Left colon (tissue), 2 donors: ENCODE data around the gene SYT13. TPM values are rescaled to one million over a fixed set of nuclear protein-coding genes. Genes with fewer than 3 reads are reported as not detected.

Experiments
- ATAC-seq: fragments of 200-7000 bp; cut with Tn5 transposase; one replicate; pipeline ENCODE4 v1.9.1; 2020; ENCODE audit warnings: mild to moderate bottlenecking, moderate library complexity
- DNase-seq, 2 donors: peaks; one replicate each; pipeline ENCODE4 v3.0.0-alpha.2; 2020
- intact Hi-C, 2 donors: fragments of 100-400 bp; cut with DNase I in 1 of 2; cut with micrococcal nuclease in 1 of 2; formaldehyde crosslinking; loops; one replicate each; pipeline versions ENCODE4 v1.11.2 to v1.14.0; 2022; cut with DNase I, micrococcal nuclease
- total RNA-seq, 2 donors: library from RNA; stranded (reverse); fragmentation: NEBNext Ultra II Directional; extraction: Animal tissue kit (Norgen Biotek cat#: 25700); gene quantifications; one replicate each; pipeline ENCODE4 v1.2.1, GENCODE V29; 2021
- donor health status: DM: no; HTN: no; CAD: no.
- donor health status: DM: yes; HTN: yes; CAD: no.

The SYT13 gene
- total RNA-seq, 2 donors from 2014 or later: 22.4 to 23.0 TPM

DNA sequence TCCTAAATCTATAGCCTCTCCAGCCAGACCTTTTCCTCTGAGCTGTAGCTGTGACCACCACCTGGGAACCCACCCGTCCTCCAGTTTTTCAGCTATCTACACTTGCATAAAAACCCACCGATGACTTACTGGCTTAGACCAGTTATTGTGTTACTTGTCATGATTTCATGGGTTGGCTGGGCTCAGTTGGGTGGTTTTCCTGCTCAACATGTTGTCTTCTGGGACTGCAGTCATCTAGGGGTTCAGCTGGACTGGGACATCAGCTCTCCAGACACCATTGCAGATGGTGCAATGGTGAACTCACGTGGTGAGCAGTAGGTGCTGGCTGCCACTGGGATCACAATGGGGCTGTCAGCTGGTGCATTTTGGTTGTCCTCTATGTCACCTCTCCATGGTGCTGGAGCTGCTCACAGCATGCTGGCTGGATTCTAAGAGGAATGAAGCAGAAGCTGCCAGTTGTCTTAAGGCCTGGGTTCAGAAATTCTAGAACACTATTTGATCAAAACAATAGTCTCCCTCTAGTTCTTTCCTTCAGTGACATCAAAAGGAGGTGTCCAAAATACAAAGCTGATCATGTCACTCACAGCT lies 1.3 kb upstream of the SYT13 start:
- DNase-seq (no peak), ATAC-seq (no peak)
- intact Hi-C loops: no loop called here

GRCh38 chr11:45285250-45285828 lies 802 bp downstream of the SYT13 start:
- intact Hi-C loops: no loop called here
- DNase-seq: no peak
- peak; percentile 34 for ATAC-seq

GRCh38 chr11:45282081-45282480 lies 4.1 kb downstream of the SYT13 start:
- DNase-seq (no peak), ATAC-seq (no peak)
- intact Hi-C loops: no loop called here

DNA sequence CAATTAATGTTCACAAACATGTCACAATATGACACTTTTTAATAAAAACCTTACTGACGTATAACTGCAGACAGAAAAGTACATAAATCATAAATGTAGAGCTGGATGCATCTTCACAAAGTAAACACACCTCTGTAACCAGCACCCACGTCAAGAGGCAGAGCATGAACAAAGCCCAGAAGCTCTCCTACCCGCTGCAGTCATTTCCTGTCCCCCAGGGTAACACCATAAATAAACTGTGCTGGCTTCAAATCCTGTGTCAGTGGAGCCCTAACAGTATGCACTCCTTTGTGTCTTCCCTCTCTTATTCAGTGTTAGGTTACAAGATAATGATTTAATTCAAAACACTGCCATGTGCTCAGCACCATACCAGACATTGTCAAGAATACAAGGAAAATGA lies 5.7 kb downstream of the SYT13 start:
- DNase-seq (no peak), ATAC-seq (peak; percentile 59)
- intact Hi-C loops: no loop called here

DNA sequence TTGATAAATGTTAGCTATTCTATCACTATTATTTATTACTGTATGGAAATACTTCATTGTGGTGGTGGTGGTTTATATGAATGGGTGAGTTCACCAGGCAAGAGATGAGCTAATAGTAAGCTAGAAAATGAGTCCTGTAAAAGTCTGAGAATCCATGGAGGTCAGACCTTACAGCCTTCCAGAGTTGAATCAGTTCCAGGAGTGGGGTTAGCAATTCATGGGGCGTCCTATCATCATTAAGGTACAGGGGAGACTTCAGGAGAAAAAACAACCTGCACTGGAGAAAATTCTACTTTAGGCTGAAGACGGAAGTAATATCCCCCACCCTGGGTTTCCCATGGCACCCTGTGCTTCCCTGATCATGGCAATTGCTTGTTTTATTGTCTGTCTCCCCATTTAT lies 6.5 kb downstream of the SYT13 start:
- intact Hi-C loops: no loop called here
- no peak for DNase-seq
- no peak for ATAC-seq

DNA sequence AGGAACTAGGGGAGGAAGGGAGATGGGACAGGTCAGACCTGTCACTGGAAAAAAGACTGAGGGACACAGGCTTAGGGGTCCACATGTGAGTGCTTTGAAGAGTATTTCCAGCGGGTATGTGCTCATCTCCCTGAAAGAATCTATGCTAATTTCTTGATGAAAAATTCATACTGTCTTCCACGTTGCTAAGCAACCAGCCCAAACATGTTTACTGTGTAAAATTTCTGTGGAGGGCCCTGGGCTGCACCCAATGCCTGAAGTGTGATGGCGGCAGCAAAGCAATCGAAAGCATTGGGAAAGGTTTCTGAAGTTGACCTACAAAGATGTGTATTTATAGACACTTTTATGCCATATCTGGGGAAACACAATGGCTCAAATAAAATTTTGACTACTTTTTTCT lies 7.4 kb downstream of the SYT13 start:
- ATAC-seq: no peak
- intact Hi-C loops: no loop called here
- no peak for DNase-seq

DNA sequence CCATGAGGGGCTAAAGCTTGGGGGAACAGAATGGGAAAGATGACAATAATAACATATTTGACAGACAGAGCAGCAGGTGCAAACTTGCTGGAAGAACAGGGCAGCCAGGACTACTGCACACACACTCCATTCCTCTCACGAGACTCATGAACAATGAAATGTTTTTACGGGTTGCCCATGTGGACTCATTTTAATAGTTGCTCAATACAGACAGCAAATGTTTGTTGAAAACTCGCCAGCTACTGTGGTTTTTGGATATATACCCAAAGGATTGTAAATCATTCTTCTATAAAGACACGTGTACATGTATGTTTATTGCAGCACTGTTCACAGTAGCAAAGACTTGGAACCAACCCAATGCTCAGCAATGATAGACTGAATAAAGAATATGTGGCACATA lies 10.3 kb downstream of the SYT13 start:
- intact Hi-C loops: no loop called here
- DNase-seq (no peak), ATAC-seq (peak; percentile 80)

DNA sequence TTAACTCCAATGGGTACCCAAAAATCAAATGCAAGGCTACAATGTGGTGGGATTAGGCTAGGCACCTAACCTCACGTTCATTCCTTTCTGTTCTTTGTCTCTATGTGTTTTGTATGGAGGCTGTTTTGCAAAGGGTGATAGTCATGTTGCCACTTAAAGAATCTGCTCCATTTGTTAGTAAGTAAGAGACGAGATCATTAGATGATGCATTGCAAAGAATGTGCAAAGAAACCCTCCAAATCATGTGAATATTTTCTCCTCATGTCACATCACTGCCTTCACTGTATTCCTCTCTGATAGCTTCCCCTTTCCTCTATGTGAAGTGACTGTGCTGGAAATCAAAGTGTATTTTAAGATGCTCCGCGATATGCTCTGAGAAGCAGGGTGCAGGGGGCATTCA lies 11.9 kb downstream of the SYT13 start:
- intact Hi-C loops: no loop called here
- ATAC-seq (no peak), DNase-seq (no peak)

- DNase-seq (no peak), ATAC-seq (no peak)
- intact Hi-C loops: no loop called here
Measured at GRCh38 chr11:45273509-45273908, 12.6 kb downstream of the SYT13 start.

DNA sequence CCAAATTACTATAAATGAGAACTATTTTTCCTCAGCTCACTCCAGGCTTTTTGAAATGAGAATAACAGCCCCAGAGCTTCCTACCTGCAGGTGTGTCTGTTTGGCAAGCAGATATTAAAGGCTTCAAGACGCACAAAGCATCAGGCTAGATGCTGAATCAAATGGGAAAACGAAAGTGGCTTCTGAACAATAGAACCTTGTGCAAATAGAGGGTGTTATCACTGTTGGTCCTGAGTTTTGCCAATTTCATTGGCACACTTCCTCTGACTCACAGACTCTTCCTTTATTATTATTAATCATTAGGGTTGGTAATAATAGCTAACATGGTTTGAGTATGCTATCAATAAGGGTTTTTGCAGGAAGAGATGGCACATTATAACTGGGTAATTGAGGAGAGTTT lies 13.4 kb downstream of the SYT13 start:
- peak; percentile 67 for ATAC-seq
- DNase-seq: no peak
- intact Hi-C loops: no loop called here

DNA sequence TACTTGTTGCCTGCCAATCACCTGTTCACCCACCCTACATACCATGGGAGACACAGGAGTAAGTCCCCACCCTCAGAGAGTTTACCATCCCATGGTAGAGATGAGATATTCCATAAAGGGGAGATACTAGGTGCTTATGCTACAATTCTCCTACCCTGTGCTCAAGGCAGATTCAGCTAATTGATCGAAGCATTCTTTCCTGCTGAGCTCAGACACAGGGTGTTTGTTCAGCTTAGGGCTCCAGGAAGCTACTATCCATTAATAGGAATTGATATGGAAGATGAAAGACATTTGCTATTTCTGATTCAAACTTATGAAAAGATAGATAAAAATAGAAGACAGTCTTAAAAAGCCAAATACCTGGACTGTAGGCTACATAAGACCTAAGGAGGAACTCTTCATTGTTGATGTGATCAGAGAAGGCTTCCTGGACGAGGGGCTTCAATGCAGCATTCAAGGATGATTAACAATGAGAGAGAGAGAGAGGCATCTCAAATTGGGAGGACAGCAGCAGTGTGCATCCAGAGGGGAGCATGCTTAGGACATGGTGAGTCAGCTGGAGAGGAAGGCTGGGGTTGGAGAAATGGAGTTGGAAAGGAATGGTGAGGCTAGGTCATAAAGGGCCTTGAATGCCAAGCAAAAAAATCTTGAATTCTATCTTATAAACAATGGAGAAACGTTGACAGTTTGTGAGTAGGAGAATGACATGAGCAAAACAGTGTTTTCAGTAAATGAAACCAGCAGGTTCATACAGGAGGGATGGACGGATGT lies 15.0 kb downstream of the SYT13 start:
- no peak for DNase-seq
- intact Hi-C loops: no loop called here
- ATAC-seq: no peak

GRCh38 chr11:45269678-45270077 lies 16.5 kb downstream of the SYT13 start:
- ATAC-seq: no peak
- intact Hi-C loops: no loop called here
- DNase-seq: no peak

DNA sequence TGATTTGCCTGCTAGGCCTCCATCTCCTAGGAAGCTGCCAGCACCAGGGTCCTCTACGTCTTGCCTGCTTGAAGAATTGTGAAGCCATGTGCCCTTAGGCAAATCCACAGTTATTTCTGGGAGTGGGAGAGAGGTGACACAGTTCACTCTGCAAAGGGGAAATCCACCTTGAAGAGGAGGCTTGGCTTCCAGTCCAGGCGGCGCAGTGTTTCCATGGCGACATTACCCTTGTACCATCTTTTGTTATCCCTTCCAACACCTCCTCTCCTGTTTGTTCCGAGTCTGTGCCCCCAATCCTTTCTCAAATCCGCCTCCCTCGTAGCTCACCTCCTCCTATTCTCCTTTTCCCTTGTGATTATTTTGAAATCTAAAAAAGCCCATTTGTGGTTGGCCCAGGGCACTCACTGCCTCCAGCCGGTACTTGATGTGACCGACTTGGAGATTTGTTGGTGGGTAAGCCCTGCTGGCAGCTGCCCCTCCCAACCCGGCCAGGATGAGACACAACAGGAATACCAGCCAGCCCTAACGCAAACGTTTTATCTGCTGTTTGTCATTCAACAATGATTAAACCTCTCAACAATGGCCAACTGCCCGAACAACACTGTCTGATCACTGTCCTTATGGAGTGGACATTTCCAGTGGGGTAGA lies 18.4 kb downstream of the SYT13 start:
- peak in 1 of 2 donors; percentile 30 for DNase-seq
- peak; percentile 20 for ATAC-seq
- intact Hi-C loops: no loop called here

DNA sequence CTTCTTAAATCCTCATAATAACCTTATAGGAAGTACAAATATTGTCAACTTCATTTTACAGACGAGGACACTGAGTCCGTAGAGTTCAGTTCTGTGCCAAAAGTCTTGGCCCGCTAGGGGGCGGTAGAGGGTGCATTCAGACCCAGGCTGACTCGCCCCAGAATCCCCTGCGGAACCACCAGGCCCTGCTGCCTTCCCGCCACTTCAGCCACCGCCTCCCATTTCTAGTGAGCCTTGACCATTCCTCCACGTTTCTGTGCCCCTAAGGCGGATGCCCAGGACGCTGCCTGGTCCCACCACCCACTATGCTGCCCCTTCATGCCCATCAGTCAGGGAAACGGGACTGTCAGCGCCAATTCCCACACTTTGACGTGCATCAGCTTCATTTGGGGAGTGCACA lies 19.1 kb downstream of the SYT13 start:
- DNase-seq: peak; percentile 75 to 88
- peak; percentile 71 for ATAC-seq
- intact Hi-C loops: no loop called here

- ATAC-seq (peak; percentile 91), DNase-seq (no peak)
- intact Hi-C loops: no loop called here
Measured at GRCh38 chr11:45266676-45267020, 19.5 kb downstream of the SYT13 start.

DNA sequence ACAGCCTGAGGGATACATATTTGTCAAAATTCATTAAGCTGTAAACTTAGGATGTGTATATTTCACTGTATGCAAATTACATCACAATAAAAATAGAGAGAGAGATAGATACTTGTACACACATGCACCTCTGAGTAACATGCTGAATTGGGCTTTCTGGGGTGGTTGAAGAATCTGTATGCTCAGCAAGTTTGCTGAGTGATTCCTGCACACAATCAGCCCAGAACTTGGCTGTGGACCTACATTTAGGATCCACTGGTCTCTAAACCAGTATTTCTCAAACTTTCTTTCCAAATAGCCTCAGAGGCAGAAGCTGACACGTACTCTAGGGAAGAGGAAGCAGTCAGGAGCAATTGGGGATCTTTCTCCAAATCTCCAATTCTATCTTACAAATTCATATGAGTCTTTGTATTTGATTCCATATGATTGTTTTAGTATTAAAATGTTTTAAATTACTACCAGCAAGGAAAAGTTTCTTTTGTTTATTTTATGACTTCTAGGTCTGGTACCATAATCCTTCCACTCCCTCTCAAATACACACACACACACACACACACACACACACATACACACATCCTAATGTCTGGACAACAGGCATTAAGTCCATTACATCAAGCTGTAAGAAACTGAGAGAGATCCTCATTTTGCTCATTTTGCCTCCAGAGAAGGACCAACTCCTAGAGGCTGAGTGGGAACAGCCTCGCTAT lies 20.0 kb downstream of the SYT13 start:
- ATAC-seq (peak; percentile 50), DNase-seq (no peak)
- intact Hi-C loops: no loop called here

- intact Hi-C loops: no loop called here
- peak in 1 of 2 donors; percentile 29 for DNase-seq
- peak; percentile 15 for ATAC-seq
Measured at GRCh38 chr11:45264839-45265515, 21.2 kb downstream of the SYT13 start.

DNA sequence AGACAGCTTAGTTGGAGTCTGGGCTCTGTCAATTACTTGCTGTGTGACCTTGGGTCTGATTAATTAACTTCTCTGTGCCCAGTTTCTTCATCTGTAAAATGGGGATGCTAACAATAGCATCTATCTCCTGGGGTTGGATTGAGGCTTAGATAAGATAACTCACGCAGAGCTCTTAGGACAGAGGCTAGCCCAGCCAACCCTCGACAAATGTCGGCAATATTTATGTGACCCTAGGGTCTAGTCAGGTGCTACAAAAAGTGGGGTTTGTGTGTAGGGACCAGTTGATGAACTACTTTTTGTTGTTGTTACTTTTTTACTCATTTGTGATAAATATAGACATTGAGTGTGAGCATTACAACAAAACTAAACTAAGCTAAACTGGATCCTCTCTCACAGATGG lies 22.4 kb downstream of the SYT13 start:
- ATAC-seq: no peak
- DNase-seq: no peak
- intact Hi-C loops: no loop called here

DNA sequence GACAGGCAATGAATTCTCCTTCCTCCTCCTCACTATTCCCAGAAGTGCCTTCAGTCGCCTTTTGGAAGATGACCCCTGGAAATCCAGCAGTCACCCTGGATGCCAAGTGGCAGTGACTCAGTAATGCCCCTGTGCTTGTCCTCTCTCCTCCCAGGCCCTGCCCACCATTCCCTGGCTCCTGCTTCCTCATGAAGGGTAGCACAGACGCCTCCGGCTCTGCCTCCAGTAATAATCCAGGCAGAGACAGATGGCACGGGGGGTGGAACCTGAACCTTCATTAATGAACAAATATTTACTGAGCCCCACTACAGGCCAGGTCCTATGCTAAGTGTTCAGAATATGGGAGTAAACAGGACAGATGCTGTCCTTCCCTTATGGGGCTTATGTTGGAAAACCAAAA lies 23.2 kb downstream of the SYT13 start:
- DNase-seq: peak; percentile 26 to 38
- no peak for ATAC-seq
- intact Hi-C loops: no loop called here
